Small intestine (tissue), 7 donors: Measurements from ENCODE around the gene LIPC. TPM values are rescaled to one million over a fixed set of nuclear protein-coding genes. Genes with fewer than 3 reads are reported as not detected.

ENCODE experiments used
- DNase-seq, 2 donors: peaks; one replicate each; pipeline versions ENCODE4 v3.0.0 to v3.0.0-alpha.2; 2013
- FAIRE-seq: peaks from 2 replicates; lab custom pipeline; 2012; peaks lifted over from hg19 to GRCh38; lab: Jason Lieb, UNC
- H3K27ac ChIP-seq, 3 donors: one replicate each; pipeline ENCODE4 v1.5.1; 2013; ENCODE audit warnings: low read length in 2 of 3, mild to moderate bottlenecking in 2 of 3, control low read depth in 1 of 3, inconsistent platforms in 1 of 3, low read depth in 1 of 3, moderate library complexity in 1 of 3
- H3K27me3 ChIP-seq, 3 donors: one replicate each; pipeline ENCODE4 v1.6.1; 2013; ENCODE audit warnings: low read length in 3 of 3, inconsistent platforms in 1 of 3; ENCODE audit not compliant: control insufficient read depth in 3 of 3, insufficient read depth in 3 of 3
- H3K36me3 ChIP-seq, 3 donors: one replicate each; pipeline ENCODE4 v1.6.1; 2013; ENCODE audit warnings: low read length in 3 of 3, inconsistent platforms in 1 of 3, low read depth in 1 of 3, mild to moderate bottlenecking in 1 of 3, moderate library complexity in 1 of 3; ENCODE audit not compliant: control insufficient read depth in 3 of 3, insufficient read depth in 2 of 3
- H3K4me1 ChIP-seq, 3 donors: one replicate each; pipeline ENCODE4 v1.6.1; 2013; ENCODE audit warnings: low read length in 2 of 3, inconsistent platforms in 1 of 3, low read depth in 1 of 3, mild to moderate bottlenecking in 1 of 3, moderate library complexity in 1 of 3; ENCODE audit not compliant: control insufficient read depth in 3 of 3, insufficient read depth in 2 of 3
- H3K4me3 ChIP-seq, 3 donors: one replicate each; pipeline ENCODE4 v1.5.1; 2013; ENCODE audit warnings: low read length in 3 of 3, control low read depth in 1 of 3, inconsistent platforms in 1 of 3, low read depth in 1 of 3, mild to moderate bottlenecking in 1 of 3, moderate library complexity in 1 of 3
- H3K9me3 ChIP-seq, 2 donors: one replicate each; pipeline ENCODE4 v1.6.1; 2013; ENCODE audit warnings: low read depth in 1 of 2, low read length in 1 of 2; ENCODE audit not compliant: control insufficient read depth in 2 of 2, insufficient read depth in 1 of 2
- WGBS, 3 donors: extraction: QIAGEN DNeasy Blood & Tissue Kit; methylation state at CpG; one replicate each; pipeline ENCODE4 v1.1.7; 2013; 5-methylcytosine and 5-hydroxymethylcytosine counted together
- polyA plus RNA-seq, 4 donors: library from polyadenylated mRNA; stranded (reverse) in 3 of 4; unstranded in 1 of 4; fragments of 200-250 nt in 3 of 4; fragments of 120-200 nt in 1 of 4; gene quantifications; one replicate each; pipeline versions ENCODE4 v1.2.1 to v1.2.3, GENCODE V29; 2013
- donor health status: healthy with polysubstance abuse.
- donor health status: control.
- donor health status: control.
- donor health status: Bipolar disorder and iron deficiency.
- donor health status: healthy.

LIPC gene
- polyA plus RNA-seq, 4 donors: 0.07 to 2.0 (median 1.2) TPM

DNA sequence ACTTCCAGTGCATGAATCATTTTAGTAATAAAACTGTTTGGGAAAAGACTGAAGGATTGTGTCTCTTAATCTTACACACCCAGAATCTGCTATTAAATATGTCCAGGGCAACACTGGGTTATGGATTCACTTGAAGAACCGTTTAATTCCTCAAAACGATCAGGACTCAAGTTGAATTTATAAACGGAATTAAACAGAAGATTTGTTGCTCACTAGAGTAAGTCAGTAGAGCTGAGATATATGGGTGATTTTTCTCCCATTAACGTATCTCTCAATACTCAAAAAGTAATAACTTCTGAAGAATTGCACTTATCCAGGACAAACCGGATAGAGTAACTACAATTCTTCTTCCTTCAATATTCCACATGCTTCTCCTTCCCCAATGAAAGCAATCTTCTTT lies 41.1 kb upstream of the LIPC start:
- Histone ChIP-seq H3K9me3 (no peaks in the 10 kb centered on the region), H3K4me1 (peaks cover 0 to 21% (median 0%) of the 10 kb centered on the region in 3 donors), H3K27ac (no peak overlapping the region), H3K27me3 (no peaks in the 10 kb centered on the region), H3K36me3 (no peaks in the 10 kb centered on the region), H3K4me3 (no peak overlapping the region)
- DNase-seq (no peak), FAIRE-seq (no peak)
- WGBS, 3 donors: 83 to 92% (median 88%) methylated on average over 5 of the region's 5 CpGs

DNA sequence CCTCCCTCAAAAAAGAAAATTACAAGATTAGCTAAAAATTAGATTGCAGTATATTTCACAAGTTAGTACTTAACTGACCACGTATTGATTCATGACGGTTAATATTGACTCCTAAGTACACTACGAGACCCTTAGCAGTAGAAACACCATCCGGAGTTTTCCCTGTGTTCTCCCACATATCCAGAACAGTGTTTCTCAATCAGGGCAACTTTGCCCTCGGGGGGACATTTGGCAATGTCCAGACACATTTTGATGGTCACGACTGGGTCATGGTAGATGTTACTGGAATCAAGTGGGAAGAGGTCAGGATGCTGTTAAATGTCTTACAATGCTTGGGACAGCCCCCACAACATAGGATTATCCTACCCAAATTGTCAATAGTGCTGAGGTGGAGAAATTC lies 40.7 kb upstream of the LIPC start:
- 89 to 94% (median 93%) methylated on average over 6 of the region's 6 CpGs for WGBS, 3 donors
- H3K9me3 ChIP-seq: no peaks in the 10 kb centered on the region
- H3K27me3 ChIP-seq: no peaks in the 10 kb centered on the region
- DNase-seq (no peak), FAIRE-seq (no peak)
- H3K4me1 ChIP-seq: peaks cover 0 to 21% (median 0%) of the 10 kb centered on the region in 3 donors
- H3K27ac ChIP-seq: no peak overlapping the region
- no peaks in the 10 kb centered on the region for H3K36me3 ChIP-seq
- no peak overlapping the region for H3K4me3 ChIP-seq

DNA sequence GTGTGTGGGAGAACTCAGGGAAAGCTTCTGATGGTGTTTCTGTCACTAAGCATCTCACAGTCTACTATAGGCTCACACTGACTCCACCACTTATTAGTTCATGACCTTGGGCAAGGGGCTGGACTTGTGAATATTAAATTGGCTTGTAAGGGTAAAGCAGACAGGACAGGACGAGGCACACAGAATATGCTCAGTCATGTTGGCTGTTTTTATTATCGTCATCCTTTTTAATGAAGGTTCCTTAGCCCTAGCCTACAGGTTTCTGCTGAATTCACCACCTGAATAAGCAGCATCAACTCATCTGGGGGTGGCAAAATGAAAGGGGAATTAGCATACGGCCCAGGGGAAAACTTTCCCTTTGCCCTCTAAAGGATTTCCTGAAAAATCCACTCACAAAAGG lies 39.6 kb upstream of the LIPC start:
- H3K4me3 ChIP-seq: no peak overlapping the region
- H3K27ac ChIP-seq: peak overlapping the region in 1 of 3 donors; percentile 36
- H3K27me3 ChIP-seq: no peaks in the 10 kb centered on the region
- no peak for FAIRE-seq
- DNase-seq: no peak
- H3K36me3 ChIP-seq: no peaks in the 10 kb centered on the region
- peaks cover 0 to 21% (median 0%) of the 10 kb centered on the region in 3 donors for H3K4me1 ChIP-seq
- H3K9me3 ChIP-seq: no peaks in the 10 kb centered on the region
- 85 to 88% (median 87%) methylated on average over 3 of the region's 3 CpGs for WGBS, 3 donors

GRCh38 chr15:58392611-58393161 lies 39.1 kb upstream of the LIPC start:
- no peaks in the 10 kb centered on the region for H3K9me3 ChIP-seq
- H3K27ac ChIP-seq: peak overlapping the region in 1 of 3 donors; percentile 36
- no peak overlapping the region for H3K4me3 ChIP-seq
- no peaks in the 10 kb centered on the region for H3K36me3 ChIP-seq
- DNase-seq: peak; percentile 5 to 58
- no peaks in the 10 kb centered on the region for H3K27me3 ChIP-seq
- peaks cover 0 to 21% (median 0%) of the 10 kb centered on the region in 3 donors for H3K4me1 ChIP-seq
- WGBS, 3 donors: 73 to 87% (median 84%) methylated on average over 5 of the region's 5 CpGs
- FAIRE-seq: no peak

GRCh38 chr15:58393241-58393662 lies 38.5 kb upstream of the LIPC start:
- DNase-seq (peak; percentile 17 to 67), FAIRE-seq (no peak)

DNA sequence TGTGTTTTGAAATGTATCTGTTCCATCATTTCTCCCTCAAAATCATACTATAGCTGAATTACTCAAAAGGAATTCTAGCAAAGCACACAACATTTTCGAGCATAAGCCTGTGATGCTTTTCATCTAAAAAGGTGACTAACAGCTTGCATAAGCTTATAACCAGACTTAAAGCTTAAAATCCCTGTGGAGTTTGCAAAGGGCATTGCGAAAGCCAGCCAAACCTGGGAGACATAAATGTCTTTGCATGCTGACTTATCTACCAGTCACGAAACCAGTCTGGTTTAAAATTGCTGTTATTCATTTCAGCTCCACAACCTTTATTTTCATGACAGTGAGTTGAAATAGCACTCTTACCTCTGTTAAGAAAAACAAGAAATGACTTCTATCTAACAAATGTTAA lies 35.6 kb upstream of the LIPC start:
- Histone ChIP-seq H3K9me3 (no peaks in the 10 kb centered on the region), H3K36me3 (no peaks in the 10 kb centered on the region), H3K4me1 (peaks cover 0 to 21% (median 0%) of the 10 kb centered on the region in 3 donors), H3K4me3 (no peak overlapping the region), H3K27me3 (no peaks in the 10 kb centered on the region), H3K27ac (no peak overlapping the region)
- FAIRE-seq (no peak), DNase-seq (no peak)
- 57 to 84% (median 74%) methylated on average over 3 of the region's 3 CpGs for WGBS, 3 donors

More at GRCh38 chr15:58393241-58393662, 38.5 kb upstream of the LIPC start:
- WGBS, 3 donors: 35 to 56% (median 44%) methylated on average over 5 of the region's 5 CpGs
- H3K9me3 ChIP-seq: no peaks in the 10 kb centered on the region
- peaks cover 0 to 21% (median 0%) of the 10 kb centered on the region in 3 donors for H3K4me1 ChIP-seq
- no peaks in the 10 kb centered on the region for H3K36me3 ChIP-seq
- no peak overlapping the region for H3K4me3 ChIP-seq
- no peaks in the 10 kb centered on the region for H3K27me3 ChIP-seq
- H3K27ac ChIP-seq: no peak overlapping the region

DNA sequence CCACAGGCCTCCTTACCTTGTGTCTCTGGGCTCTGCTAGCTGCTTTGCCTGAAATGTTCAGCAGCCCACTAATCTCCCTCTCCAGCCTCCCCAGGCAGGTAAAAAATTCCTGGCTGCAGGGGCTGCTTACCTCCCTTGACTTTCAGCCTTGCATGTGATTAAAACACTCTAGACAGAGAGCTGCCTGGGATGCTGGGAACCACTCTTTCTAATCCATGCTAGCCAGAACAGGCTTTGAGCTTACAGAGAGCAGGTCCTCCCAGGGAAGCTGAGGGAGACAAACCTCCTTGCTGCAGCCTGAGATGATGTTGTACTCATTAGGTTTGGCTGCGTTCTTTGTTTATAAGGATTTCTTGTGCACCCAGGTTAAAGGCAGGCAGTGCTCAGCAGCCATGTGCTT lies 33.7 kb upstream of the LIPC start:
- no peaks in the 10 kb centered on the region for H3K9me3 ChIP-seq
- DNase-seq (no peak), FAIRE-seq (no peak)
- WGBS, 3 donors: 81 to 96% (median 96%) methylated on average over 1 of the region's 1 CpG
- H3K27me3 ChIP-seq: no peaks in the 10 kb centered on the region
- H3K27ac ChIP-seq: no peak overlapping the region
- no peaks in the 10 kb centered on the region for H3K36me3 ChIP-seq
- H3K4me3 ChIP-seq: no peak overlapping the region
- peaks cover 0 to 11% (median 0%) of the 10 kb centered on the region in 3 donors for H3K4me1 ChIP-seq

- Histone ChIP-seq H3K27me3 (no peaks in the 10 kb centered on the region), H3K4me1 (peaks cover 0 to 5% (median 0%) of the 10 kb centered on the region in 3 donors), H3K9me3 (no peaks in the 10 kb centered on the region), H3K27ac (no peak overlapping the region), H3K4me3 (no peak overlapping the region), H3K36me3 (no peaks in the 10 kb centered on the region)
- DNase-seq (no peak), FAIRE-seq (no peak)
- WGBS, 3 donors: 86 to 93% (median 91%) methylated on average over 6 of the region's 6 CpGs
Observed at GRCh38 chr15:58398643-58399042, 33.1 kb upstream of the LIPC start.

- 88 to 94% (median 91%) methylated on average over 4 of the region's 4 CpGs for WGBS, 3 donors
- no peak overlapping the region for H3K4me3 ChIP-seq
- H3K27ac ChIP-seq: no peak overlapping the region
- DNase-seq (no peak), FAIRE-seq (no peak)
- no peaks in the 10 kb centered on the region for H3K9me3 ChIP-seq
- peaks cover 0 to 3% (median 0%) of the 10 kb centered on the region in 3 donors for H3K4me1 ChIP-seq
- H3K27me3 ChIP-seq: no peaks in the 10 kb centered on the region
- H3K36me3 ChIP-seq: no peaks in the 10 kb centered on the region
Observed at GRCh38 chr15:58399739-58400138, 32.1 kb upstream of the LIPC start.
